NOMO-1 treated with DMSO at 0.1 percent for 48 hours (cell line): ENCODE measurements around the gene SYNRG.
"Not testable (repeated sequence)": the region's sequence is repeated elsewhere in the genome, so short reads cannot be mapped to it uniquely, and the experiment has no call there.

Source experiments
- DNase-seq: peaks from one replicate; lab custom pipeline; 2025; ENCODE audit not compliant: unreplicated experiment; lab: John Stamatoyannopoulos, UW

Gene SYNRG

DNA sequence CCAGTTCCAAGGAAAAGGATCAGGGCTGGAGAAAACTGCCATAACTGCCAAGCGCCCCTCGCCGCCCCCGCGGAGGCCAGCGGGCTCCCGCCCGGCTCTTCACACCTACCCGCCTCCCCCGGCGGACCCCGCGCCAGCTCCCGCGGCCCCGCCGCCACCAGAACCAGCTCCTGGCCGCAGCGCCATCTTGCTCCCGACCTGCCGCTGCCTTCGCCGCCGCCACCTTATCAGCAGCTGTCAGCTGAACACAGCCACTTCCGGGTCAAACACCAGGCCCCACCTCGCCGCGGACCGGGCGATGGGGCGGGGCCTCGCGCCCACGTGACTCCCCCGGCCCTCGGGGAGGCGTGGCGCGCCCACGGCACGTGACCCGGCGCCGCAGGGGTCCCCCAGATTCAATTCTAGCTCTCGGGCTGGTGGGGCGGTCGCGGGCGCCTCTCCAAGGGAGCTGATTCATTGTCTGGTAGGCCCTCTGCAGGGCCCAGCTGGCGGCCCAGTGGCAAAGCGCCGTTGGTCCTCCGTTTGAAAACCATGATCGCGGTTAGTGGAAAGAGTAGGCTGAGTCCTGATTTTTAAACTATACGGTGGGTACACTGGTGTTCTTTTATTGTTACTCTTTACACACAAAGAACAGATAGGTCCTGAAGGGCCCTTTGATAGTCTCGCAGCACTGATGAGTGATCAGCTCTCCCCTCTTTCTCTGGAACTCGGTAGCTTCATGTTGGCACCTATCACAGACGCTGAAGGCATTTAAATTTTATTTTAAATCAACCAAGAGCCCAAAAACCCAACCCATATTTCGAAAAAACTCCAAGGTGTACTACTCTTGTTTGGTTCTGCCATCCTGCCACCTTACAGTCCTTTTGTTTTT, at the start of gene SYNRG:
Gene SYNRG (minus strand): TSS at position 249 of the 871 bp plus-strand sequence. CDS start 63 bp downstream, at position 186.
- DNase-seq, result peak; percentile 95

DNA sequence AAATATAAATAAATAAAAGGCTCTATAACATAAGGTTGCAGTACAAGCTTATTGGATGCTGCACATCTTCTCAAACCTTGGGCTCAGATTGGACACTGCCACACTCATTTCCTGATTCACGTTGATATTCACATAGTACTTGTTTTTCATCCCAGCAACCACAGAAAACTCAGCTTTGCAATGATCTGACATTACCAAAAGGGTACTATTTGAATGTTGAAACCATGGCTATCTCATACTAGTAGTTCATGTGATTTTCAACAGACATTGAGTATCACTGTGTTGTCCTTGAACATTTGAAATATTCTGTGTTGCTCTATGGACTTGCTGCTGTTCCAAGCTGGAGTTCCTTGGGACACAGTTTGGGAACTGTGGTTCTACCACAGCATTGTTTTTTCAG, 48.0 kb upstream of the SYNRG start:
- DNase-seq, result no peak

DNA sequence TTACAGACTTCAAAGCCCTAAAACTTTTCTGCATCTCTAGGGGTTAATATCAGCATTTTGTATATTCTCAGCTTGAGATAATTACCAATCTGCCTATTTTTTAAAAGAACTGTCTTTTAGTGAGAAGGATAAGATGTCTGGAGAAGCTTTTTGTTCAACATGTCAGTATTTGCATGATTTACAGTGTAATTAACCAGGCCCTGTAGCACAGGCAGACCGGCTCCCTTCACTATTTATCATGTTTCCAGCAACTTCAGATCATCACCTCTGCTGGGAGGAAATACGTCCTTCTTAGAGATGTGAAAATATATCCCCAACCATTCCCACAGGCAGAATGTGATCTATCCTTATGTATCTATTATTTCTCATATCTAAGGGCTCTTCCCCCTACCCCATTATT, 42.6 kb upstream of the SYNRG start:
- no peak for DNase-seq

- DNase-seq, result peak; percentile 8
These were observed 41.3 kb upstream of the SYNRG start for GRCh38 chr17:37650419-37651003.

DNA sequence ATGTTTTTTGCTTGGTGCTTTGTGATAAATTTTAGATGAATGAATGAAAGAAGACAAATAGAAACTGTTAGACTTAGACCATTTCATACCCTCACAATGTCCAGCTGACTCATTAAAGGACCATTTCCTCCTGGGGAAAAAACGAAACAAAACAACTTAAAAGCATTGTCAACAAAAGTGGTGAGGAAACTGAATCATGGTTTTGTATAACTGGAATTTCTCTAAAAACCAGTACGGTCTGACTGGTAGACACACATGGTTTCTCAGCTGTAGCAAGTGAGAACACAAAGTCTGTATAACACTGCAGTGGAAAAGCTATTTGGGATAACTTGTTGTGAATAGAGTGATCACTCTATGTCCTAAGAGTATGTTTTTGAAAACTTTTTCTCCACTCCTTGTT, 39.3 kb upstream of the SYNRG start:
- DNase-seq, result no peak

GRCh38 chr17:37647856-37648255, 38.6 kb upstream of the SYNRG start:
- no peak for DNase-seq

DNA sequence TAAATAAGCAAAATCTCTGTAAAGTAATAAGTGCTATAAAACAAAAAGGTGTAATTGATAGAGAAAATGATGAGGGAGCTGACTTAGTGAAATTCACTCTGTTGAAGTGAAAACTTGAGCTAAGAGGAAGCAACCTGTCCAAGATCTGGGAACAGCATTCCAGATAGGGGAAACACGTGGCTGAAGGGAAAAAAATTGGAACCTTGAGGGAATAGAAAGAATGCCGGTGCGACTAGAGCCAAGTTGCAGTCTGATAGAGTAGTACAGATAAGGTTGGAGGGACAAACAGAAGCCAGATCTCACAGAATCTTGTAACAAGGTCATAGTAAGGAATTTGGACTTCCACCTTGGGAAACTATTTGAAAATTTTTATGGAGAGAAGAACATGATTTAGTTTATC, 34.7 kb upstream of the SYNRG start:
- DNase-seq, result no peak

GRCh38 chr17:37643118-37643766, 34.0 kb upstream of the SYNRG start, which contains the start of gene DDX52:
DDX52 (minus strand) TSS chr17:37643446; CDS start chr17:37643420, 26 bp downstream.
- DNase-seq, result peak; percentile 89

- DNase-seq, result peak; percentile 26
These were observed 33.5 kb upstream of the SYNRG start for GRCh38 chr17:37642681-37643080.

DNA sequence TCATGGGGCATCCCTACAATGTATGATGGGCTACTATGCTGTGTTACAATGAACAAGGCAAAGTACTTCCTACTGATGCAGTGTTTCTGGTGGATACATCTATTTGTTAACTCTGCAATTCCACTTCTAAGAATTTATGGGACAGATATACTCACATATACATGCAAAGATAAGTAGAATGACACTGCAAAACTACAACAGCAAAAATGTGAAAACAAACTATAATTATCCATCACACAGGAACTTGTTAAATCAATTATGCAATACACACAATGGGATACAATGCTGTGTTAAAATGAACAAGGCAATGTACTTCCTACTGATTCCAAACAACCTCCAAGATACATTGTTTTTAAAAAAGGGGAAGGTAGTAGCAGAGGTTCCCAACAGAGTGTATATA, 30.8 kb upstream of the SYNRG start:
- no peak for DNase-seq

GRCh38 chr17:37637956-37638355, 28.7 kb upstream of the SYNRG start:
- no peak for DNase-seq

DNA sequence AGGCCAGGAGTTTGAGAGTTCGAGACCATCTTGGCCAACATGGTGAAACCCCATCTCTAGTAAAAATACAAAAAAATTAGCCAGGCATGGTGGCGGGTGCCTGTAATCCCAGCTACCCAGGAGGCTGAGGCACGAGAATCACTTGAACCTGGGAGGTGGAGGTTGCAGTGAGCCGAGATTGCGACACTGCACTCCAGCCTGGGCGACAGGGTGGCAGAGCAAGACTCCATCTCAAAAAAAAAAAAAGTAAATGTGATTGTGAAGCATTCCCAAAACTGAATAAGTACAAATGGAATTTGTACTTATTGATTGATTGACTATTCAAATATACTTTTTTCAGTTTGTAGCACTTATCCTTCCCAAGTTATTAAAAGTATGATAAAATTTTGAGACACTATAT, 7.2 kb upstream of the SYNRG start:
- not testable (repeated sequence) for DNase-seq

DNA sequence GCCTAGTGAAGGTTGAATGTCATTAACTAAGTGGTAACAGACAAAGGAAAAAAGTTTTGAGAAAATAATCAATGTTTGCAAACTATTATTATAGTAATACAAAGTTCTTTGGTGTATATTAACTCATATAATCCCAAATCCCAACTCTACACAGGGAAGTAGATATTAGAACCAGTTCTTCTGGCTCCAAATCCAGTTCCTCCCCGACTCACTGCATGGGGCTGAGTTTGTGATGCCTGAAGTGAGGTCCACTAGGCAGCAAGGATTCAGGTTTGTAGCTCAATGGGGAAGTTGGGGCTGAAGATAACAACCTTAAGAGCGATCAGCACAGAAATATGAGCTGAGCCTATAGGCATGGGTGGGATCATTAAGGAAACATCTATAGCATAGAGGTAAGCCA, 5.6 kb upstream of the SYNRG start:
- no peak for DNase-seq

DNA sequence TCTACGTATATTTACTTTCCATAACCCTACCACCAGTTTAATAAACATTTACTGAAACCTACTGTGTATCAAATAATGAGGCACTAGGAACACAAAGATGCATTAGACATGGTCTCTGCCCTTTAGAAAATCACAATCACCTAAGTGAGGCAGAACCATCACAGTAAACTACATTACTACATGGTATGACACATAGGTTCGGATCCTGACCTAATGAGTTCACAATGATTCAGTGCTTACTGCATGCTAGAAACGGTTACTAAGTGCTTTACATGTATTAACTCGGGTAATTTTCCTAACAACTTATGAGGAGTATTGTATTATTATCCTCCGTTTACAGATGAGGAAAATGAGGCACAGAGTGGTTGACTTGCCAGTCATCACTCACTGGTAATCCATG, 5.2 kb upstream of the SYNRG start:
- no peak for DNase-seq

DNA sequence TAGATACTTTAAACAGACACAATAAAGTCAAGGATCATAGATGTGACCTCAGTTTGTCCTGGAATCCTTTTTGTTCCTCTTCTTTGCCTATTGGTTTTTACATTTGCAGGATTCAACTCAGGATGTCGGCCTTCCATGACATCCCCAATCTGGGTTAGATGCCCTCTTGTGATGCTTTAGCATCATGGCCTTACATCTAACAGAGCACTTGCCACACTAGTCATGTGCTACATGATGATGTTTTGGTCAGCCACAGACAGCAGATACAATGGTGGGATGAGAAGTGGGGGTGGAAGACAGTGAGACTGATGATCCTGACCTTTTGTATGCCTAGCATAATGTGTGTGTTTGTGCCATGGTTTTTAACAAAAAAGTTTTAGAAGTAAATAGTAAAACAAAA, 1.8 kb upstream of the SYNRG start:
- DNase-seq, result no peak

- not testable (repeated sequence) for DNase-seq
These were observed 813 bp upstream of the SYNRG start for GRCh38 chr17:37610041-37610420.

GRCh38 chr17:37608351-37609169, 658 bp downstream of the SYNRG start:
- DNase-seq, result peak; percentile 28

DNA sequence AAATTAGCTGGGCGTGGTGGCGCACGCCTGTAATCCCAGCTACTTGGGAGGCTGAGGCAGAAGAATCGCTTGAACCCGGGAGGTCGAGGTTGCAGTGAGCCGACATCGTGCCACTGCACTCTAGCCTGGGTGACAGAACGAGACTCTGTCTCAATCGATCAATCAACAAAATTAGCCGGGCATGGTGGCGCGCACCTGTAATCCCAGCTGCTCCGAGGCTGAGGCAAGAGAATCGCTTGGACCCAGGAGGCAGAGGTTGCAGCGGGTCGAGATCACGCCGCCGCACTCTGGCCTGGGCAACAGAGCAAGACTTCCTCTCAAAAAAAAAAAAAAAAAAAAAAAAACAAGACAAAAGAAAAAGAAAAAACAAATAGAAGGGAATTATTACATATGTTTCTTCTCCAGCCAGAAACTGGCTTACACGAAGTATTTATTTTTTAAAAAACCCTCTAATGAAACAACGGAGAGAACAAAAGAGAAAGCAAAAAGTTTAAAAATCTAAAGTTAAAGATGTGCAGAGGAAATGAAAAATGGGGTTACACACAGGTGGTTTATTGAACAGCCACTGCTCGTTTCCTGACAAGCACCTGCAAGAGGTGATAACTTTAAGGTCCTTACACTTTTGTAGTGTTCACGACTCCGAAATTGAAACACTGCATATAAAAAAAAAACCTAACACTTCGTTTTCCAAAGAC, 1.4 kb downstream of the SYNRG start:
- no peak for DNase-seq

GRCh38 chr17:37605813-37606505, 3.3 kb downstream of the SYNRG start:
- peak; percentile 65 for DNase-seq

DNA sequence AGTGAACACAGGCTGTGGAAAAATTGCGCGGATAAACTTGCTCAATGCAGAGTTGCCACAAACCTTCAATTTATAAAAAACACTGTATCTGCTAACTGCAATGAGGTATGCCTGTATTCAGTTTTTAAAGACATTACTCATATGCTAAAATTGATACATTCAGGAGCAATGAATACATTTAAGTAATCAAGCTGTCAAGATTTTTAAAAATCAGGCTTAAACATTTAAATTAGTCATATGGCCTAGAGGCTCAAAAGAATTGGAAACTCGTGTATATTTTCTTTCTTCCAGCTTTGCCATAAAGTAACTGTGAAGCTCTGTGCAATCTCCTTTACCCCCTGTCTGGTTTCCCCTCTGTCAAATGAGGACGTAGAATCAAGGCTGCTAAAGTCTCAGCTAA, 4.1 kb downstream of the SYNRG start:
- no peak for DNase-seq
